Measurements from ENCODE around the gene XPO6.

The XPO6 gene

DNA sequence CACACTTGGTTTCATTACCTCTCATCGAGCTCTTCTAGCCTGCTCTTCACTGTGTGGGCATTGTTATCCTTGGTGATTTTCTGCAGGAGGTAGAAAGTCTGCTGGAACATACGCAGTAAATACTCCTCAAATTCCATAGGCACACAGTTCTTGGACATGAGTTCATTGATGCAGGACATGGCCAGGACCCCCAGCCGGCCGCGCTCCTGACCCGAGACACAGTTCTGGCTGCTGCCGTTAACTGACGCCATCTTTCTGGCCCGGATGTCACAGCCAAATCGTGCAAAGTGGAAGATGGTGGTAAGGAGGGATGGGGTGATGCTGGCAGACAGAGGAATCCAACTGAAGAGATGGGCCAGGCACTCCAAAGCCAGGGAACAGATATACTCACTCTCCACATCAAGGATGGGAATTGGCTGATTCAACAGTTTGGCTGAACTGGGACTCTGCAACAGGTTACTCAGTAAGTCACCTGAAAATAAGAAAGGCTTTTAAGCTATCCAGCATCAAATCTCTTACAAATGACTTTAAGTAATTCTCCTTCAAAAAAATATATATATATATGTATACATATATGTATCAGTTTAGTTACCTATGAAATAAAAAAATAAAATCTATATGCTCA is 55.6 kb downstream of the XPO6 start:
- no peak for DNase-seq (ENCODE audit: low read depth in 2 of 2)

DNA sequence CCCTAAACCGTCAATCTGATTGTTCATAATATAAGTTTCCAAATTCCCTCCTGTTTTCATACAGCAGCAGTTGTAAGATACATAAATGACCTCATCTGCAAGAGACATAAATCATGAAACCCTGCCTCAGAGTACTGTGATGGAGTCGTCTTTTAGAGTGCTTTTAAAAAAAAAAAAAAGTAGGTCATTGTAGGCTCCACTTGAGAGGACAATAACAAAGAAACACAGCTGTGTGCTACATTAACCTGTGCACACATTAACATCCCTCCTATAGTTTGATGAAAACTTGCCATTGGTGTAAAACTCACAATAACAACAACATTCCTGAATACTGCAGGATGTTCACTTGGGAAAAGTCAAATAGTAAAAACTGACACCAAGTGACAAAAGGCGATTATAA is 56.5 kb downstream of the XPO6 start:
- no peak for DNase-seq (ENCODE audit: low read depth in 2 of 2)

DNA sequence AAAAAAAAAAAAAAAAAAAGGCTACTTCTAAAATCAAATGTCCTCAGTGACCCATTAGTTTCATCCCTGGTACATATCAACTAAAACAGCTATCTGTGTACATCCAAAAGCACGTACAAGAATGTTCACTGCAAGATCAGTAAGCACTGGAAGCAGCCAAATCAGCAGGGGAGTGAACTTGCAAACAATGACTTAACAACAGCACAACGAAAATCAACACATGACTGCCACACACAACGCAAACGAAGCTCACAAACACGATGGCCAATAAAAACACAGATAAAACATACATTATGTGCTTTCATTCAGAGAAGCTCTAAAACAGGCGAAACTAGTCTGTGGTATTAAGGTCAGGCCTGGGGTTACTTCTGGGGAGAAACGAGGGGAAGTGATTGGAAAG is 60.6 kb downstream of the XPO6 start:
- DNase-seq (ENCODE audit: low read depth in 2 of 2), result no peak

DNA sequence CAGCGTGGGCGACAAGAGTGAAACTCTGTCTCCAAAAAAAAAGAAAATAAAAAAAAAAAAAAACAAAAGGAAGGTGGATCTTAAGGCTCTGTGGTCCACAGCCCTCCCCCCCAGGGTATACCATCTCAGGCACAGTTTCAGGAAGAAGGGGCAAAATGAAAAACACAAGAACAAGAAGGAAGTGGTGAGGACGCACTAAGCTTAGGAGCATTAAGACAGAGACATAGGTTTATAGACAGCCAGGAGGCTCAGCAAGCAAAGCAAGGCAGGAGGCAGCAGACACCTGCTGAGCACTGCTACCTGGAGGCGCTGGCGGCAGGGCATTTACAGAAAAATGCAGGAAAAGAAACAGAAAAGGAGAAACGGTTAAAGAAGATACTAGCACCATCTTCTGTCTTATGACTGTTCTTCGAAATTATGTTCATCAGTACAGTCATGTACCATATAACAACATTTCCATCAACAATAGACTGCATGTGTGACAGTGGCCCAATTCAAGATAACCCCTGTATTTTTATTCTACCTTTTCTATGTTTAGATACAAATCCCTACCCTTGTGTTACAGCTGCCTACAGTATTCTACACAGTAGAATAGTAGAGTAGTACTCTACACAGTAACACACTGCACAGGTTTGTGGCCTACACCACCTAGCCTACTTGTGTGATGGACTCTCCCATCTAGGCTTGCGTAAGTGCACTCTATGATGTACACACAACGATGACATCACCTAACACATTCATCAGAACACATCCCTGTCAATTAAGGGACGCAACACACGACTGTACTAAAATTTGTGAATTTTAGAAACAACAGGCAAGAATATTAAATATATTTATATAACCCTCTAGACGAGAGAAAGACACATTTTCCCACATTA is 62.5 kb downstream of the XPO6 start:
- DNase-seq (ENCODE audit: low read depth in 2 of 2), result no peak

DNA sequence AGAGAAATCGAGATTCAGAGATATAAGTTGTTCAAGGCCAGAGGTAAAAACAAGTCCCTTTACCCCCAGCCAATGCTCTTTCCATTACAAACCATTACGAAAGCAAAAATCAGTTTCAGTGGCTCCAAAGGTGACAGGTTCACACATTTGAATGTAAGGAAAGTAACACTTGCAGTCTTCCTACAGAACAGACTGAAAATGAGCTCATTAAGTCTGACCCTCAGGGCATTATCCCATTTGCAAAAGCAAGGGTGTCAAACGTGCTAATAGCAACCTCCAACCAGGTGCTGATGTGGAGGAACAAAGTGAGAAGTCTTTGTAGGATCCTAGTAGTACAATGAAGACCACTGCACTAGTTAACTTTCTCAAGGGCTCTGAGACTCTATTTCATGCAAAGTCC is 65.2 kb downstream of the XPO6 start:
- DNase-seq (ENCODE audit: low read depth in 2 of 2), result no peak

DNA sequence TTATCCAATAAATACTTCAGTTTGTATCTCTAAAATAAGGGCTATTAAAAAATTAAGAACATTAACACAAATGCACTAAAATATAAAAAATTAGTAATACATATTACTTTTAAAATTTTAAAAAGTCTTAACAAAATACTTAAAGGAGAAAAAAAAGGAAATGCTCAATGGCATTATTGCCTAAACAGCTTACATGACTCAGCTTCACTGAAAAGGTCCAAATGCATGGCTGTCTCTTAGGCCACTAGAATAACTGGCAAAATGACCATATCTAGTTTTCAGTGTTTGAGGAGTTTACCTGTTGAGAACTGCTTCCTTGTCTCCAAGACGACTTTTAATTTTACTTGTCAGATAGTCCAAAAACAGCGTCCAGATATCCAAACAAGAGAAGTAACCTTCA is 66.0 kb downstream of the XPO6 start:
- DNase-seq (ENCODE audit: low read depth in 2 of 2), result no peak

DNA sequence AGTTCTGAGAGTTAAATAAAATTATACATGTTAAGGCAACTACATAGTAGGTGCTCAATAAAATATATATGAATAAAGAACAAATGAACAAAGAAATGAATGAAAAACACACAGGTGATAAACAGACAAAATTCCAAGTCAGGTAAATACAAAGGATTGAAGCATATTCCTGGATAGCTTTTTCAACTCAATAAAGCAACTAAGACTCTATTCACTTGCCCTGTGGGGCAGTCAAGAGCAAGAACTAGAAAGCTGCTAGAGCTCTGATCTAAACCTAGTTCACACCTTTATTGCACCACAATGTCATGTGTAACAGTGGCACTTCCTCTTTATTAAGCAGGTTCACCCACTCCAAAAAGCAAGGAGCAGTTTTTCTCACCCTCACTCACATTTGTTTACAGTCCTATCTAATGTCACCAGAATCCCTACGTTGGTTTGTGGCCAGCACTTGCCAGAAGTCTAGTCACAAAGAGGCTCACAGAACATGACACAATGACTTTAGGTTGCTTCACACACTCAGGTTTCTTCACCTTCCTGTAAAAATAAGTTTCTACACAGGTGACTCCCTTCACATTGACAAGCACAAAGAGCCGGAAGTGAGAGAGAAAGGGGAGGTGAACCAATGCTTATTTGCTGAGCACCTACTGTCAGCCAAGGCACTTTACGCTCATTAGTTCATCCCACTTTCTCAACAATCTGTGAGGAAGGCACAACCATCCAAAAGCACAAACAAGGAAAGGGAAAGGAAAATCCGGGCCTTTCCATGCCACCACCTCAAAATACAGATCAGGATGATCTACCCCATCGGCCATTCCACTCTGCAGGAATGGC is 70.8 kb downstream of the XPO6 start:
- DNase-seq (ENCODE audit: low read depth in 2 of 2), result peak; percentile 37 to 38

DNA sequence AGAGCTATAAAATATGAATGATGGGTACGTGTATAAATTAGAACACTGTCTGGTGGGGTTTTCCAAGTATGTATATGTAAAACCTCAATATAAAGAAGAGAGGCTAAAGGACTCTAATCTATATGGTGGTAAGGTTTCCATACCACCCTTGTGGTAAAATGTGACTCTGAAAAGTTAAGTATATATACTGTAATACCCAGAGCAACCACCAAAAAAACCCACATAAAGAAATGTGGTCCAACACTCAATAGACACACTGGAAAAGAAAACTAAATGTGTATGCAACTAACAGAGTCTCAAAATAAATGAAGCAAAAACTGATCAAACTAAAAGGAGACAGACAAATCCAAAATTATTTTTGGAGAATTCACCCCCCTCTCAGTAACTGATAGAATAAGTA is 72.2 kb downstream of the XPO6 start:
- no peak for DNase-seq (ENCODE audit: low read depth in 2 of 2)

DNA sequence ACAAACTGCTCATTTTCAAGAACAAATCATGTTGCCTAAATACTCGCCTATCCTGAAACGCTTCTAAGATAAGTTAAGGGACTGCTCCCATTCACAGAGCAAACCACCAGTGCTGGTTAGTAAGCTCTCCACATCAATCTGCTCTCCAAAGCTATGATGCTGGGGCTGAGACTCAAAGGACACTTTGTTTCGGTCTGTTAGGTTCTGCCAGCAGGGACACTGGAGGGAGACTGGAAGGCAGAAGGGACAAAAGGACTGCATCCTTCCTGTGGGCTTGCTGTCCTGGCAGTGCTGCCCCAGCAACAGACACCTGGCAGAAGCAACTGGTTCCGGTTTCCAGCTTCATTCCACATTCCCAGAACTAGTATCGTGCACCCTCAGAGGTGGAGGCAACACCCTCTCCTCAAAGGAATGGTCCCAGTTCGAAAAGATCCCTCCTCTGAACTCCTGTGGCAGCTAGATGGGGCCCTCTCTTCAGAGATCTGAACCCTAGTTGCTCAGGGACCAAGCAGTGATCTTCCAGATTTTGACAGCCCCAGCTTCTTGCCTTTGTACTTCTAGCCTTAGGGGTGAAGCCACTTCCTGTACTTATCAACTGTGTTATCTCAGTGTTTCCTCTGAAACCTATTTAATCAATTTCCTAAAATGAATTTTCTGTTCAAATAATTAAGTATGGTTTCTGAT is 74.9 kb downstream of the XPO6 start:
- peak in 1 of 2 donors; percentile 9 for DNase-seq (ENCODE audit: low read depth in 2 of 2)

DNA sequence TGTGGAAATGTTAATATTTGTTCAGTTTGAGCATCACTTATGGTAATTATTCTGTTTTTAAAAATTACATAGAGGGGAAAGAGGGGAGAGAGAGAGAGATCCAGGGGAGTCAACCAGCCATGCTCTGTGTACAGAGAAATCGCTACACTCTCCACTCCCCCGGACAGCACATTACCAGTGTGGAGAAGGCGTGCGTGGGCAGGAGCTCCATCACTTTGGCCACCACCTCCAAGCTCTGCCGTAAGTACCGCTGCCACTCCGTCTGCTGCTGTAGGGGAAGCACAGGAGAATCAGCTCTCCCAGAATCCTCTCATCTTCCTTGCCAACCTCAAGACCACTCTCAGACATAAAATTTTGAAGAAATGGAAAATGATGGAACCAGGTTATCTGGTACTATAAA is 78.1 kb downstream of the XPO6 start:
- DNase-seq (ENCODE audit: low read depth in 2 of 2), result no peak

DNA sequence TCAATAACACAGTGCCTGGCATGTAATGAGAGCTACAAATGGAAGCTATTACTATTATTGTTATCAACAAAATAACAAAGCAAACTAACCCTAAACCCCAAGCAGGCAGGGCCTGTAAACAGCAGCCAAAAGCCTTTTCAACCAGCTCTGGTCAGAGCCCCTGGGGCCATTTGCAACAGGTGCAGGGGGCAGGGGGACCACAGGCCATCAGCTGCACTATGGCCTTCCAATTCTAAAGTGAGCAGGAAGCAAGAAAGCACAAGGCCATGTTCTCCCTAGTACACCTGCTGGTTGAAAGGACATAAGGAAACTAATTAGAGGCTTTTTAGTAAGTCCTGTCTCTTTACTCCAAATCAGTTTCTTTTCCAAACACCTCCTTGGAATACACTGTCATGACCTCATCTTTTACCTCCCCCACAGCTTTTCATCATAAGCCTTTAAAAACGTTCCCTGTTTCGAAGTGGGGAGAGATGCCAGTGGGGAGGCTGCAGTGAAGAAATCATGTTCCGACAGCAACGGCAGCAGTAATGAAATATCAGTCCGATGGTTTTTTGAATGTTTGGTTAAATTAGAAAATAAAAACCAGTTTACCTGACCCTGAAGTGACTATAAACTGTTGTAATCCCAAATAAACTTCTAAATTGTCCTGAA is 79.9 kb downstream of the XPO6 start:
- DNase-seq (ENCODE audit: low read depth in 2 of 2), result no peak

DNA sequence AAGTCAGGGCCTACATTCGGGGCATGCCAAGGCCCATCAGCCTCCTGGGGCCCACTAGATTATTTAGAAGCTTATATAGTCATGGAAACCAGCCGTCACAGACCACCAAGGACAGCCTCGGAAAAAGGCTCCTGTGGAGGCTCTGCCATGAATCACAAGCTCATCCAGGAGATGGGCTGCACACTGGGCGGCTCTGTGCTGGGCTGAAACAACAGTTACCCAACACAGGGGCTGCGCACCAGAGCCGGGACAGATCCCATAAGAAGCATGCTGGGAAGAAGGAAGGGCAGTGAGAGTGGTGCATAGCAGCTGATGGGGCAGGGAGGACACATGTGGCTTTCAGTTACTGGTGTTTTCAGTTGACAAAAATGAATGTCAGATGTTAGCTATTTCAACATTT is 80.6 kb downstream of the XPO6 start:
- DNase-seq (ENCODE audit: low read depth in 2 of 2), result no peak

DNA sequence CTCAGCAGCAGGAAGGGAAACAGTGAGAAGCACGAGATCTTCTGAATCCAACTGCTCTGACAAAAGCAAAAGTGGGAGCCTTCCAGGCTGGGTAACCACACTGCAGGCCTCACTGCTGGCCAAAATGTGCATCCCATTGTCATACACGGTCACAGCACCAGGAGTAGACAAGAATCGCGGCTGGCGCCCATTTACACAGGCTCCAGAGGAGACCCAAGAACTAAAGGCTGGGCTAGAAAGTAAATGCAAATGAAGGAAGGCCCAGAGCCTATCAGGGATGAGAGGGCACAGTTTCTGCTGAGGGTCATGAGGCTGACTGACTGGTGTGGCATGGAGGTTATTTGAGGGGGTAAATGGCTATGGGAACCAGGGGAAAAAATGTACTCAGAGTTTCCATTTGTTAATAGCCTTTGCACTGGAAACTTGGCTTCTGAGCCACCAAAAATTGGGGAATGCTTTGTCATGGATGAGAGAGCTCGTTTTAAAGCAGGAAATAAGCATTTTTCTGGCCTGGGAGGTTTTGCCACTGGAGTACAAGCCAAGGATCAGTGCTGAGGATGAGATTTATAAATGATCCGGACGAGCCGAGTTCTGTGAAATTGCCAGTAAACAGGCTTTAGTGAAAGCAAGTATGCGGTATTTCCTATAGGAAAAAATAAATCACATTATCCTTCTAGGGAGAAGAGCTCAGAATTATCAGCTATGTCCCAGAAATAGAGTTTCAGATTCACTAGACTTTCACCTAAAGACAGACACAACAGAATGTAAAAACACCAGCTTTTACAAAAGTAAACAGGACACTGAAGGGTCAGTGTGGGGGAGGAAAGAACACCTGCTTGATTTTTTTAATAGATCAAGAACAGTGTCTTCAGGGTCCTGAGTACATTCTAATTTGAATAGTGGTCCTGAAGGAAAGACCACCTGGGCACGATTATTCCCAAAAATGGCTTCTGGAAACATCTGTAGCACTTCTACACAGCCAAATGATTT is 81.4 kb downstream of the XPO6 start:
- DNase-seq (ENCODE audit: low read depth in 2 of 2), result no peak

DNA sequence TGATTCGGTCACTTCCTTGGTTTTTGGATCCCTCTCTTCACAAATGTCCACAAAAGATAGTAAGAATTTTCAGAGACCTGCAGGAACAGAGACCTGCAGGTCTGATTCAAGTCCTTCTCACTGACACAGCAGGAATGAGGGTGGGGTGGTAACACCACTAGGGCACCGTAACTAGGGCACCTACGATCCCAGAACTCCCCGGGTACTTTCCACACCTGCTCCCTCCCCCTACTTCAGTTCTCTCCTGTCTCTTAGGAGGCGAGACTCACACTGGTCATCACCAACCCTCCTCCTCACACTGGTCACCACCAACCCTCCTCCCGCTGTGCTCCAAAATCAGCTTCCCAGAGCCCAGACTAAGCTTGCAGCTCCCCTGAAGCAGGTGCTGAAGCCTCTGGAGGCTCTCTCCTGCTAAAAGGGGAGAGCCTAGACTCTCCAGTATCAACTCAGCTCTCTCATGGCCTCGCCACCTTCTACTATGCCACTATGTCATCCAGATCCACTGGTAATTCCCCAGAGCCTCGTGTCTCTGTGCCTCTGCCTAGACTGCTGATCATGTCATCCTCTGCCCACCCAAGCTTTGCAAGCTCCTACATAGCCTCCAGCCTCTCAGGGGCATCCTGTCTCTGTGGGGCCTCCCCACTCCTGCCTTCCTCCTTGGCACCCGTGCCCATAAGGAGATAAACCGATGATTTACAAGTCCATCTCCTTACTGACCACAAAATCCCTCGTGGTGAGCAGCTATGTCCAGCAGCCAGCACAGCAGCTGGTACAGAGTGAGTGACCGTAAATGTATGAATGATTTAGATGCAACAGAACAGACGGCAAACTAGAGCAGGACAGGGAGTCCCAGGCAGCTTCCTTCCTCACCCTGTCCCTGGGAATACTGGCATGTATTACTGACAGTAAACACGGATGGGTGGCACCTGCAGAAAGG is 84.8 kb downstream of the XPO6 start:
- DNase-seq (ENCODE audit: low read depth in 2 of 2), result no peak

DNA sequence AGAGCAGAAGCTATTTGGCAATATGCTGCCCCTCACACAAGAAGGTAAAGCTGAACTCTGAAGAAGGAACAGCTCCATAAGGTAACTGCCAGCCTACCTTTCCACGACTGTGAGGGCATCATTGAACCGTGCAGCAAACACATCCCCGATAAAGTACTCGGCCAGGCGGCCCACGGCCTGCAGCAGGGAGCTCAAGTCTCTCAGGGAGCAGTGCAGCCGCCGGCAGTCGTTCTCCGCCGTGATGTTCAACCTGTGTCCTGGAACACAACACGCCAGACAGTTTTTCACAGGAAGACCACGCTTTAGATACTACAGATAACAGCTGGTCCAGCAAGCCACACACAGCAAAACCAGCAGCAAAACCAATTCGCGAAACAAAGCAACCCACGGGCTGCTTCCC is 86.2 kb downstream of the XPO6 start:
- no peak for DNase-seq (ENCODE audit: low read depth in 2 of 2)

DNA sequence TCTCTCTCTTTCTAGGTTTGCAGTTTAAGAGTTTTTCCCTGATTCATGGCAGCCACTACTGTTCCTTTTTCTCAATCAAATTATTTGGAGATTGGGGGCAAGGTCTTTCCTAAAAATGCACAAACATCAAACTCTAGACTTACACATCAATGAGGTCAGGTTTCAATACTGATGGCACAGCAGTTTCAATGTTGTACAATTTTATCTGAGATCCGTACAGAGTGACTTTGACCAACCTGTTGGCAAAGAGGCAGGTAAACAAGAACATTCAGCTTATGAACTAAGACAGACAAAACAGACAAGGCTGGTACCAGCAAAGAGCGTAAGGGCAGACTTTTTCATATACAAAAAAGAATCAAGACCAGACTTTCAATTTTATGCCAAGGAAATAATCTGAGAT is 90.2 kb downstream of the XPO6 start:
- DNase-seq (ENCODE audit: low read depth in 2 of 2), result no peak

DNA sequence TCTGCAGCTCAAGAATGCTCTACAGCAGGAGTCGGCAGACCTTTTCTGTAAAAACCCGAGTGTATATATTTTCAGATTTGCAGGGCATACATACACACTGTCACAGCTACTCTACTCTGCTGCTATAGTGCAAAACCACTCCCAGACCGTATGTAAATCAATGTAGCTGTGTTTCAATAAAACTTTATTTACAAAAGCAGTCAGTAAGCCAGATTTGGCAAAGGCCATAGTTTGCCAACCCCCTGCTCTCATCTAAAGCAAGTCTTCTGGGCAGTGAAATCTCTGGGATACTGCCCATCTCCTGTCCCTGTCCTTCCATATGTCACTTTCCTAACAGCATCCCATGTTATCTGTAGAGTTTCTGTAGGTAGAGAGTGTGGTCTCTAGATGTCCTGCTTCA is 91.0 kb downstream of the XPO6 start:
- no peak for DNase-seq (ENCODE audit: low read depth in 2 of 2)

DNA sequence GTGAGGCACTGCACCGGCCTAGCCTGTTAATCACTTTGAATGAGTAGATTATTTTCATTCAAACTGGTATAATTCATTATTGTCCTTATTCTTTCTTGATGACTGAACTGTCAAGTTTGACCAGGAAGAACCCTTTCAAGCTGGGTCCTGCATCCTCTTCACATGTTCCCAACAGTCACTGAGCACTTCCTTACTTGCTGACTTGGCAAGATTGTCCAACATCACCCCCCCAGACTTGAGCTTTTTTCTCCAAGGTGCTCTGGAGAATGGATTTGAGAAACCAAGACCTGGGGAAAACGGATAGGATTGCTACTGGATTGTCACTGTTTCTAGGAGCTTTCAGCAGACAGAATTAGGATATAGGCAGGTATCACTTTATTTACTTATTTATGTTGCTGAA is 93.1 kb downstream of the XPO6 start:
- DNase-seq (ENCODE audit: low read depth in 2 of 2), result no peak

DNA sequence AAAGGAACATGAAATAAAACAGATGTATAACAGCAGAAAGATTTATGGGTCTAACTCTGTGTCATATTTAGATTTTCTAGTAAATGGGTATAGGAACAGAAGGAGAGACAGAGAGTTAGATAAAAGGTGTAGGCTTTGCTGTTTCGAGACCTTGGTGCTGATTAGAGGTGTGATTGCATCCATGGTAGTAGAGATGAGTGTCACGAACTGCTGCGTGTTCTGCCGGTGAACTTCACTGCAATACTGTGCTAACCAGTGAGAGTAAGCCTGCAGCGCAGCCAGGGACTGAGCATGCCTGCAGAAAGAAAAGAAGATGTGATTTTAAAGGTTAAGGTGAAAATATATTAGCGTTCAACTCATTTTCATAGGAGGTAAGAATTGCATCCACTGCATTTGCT is 94.6 kb downstream of the XPO6 start:
- DNase-seq (ENCODE audit: low read depth in 2 of 2), result no peak
